Measurements from ENCODE around the gene CDS2. TPM values are rescaled to one million over a fixed set of nuclear protein-coding genes. Genes with fewer than 3 reads are reported as not detected.
A peak's percentile ranks its signal among the peaks of the same experiment; 100 is the strongest.

CDS2 gene
- total and polyA plus RNA-seq, 2 of the 13 experiments (the other 11 are each of a cell fraction or from before 2014, with no cell fraction given): 81.3 to 153 TPM

DNA sequence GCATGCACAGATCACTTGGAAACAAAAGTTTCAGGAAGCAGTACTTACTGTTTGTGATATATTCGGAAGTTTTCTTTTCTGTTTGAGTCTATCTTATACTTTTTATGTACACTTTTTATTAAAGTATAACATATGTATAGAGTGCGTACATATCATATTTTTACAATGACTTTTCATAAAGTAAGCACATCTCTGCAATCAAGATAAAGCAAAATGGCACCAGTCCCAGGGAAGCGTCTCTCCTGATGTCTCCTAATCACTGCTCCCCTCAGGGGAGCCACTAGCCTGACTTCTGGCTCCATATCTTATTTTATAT is 26.3 kb downstream of the CDS2 start (continued):
- TF ChIP-seq USF2 (IDR thresholded peaks at IDR 0.05; ENCODE audit: low read depth, low read length) (no peak), USF2 (CRISPR knock-in tag; IDR thresholded peaks at IDR 0.05; ENCODE audit: borderline replicate concordance) (no peak), NONO (IDR thresholded peaks at IDR 0.05) (no peak), NONO (CRISPR knock-in tag; conservative IDR thresholded peaks at IDR 0.05) (no peak), ZNF772 (CRISPR knock-in tag; IDR thresholded peaks at IDR 0.05) (no peak), EHMT2 (IDR thresholded peaks at IDR 0.05; ENCODE audit: borderline replicate concordance, low read depth, low read length) (peak; percentile 13; the same call in 1 of the 2 replicates), POLR2AphosphoS5 (IDR thresholded peaks at IDR 0.05; ENCODE audit: low read depth, low read length) (no peak), YY1 (IDR thresholded peaks at IDR 0.05; ENCODE audit: insufficient read depth, insufficient replicate concordance, low read depth, low read length) (no peak), ZNF549 (CRISPR knock-in tag; IDR thresholded peaks at IDR 0.05) (no peak), THAP7 (CRISPR knock-in tag; IDR thresholded peaks at IDR 0.05) (no peak), ARID2 (CRISPR knock-in tag; IDR thresholded peaks at IDR 0.05; ENCODE audit: borderline replicate concordance) (no peak), ZMYM2 (CRISPR knock-in tag; IDR thresholded peaks at IDR 0.05) (no peak), SP140L (CRISPR knock-in tag; IDR thresholded peaks at IDR 0.05; ENCODE audit: borderline replicate concordance) (no peak), ZNF878 (CRISPR knock-in tag; IDR thresholded peaks at IDR 0.05) (no peak), RBAK (CRISPR knock-in tag; IDR thresholded peaks at IDR 0.05) (0 out of 2 replicates have a peak, but pooled peaks have one; percentile 7)
- TF ChIP-seq, protein P1, sequence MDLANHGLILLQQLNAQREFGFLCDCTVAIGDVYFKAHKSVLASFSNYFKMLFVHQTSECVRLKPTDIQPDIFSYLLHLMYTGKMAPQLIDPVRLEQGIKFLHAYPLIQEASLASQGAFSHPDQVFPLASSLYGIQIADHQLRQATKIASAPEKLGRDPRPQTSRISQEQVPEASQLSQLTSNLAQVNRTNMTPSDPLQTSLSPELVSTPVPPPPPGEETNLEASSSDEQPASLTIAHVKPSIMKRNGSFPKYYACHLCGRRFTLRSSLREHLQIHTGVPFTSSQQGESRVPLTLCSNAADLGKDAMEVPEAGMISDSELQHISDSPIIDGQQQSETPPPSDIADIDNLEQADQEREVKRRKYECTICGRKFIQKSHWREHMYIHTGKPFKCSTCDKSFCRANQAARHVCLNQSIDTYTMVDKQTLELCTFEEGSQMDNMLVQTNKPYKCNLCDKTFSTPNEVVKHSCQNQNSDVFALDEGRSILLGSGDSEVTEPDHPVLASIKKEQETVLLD (CRISPR knock-in tag; IDR thresholded peaks at IDR 0.05; ENCODE audit: low read depth): no peak
- TF ChIP-seq, protein P2, sequence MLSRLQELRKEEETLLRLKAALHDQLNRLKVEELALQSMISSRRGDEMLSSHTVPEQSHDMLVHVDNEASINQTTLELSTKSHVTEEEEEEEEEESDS (CRISPR knock-in tag; IDR thresholded peaks at IDR 0.05; ENCODE audit: borderline replicate concordance): no peak
- TF ChIP-seq, protein P3, sequence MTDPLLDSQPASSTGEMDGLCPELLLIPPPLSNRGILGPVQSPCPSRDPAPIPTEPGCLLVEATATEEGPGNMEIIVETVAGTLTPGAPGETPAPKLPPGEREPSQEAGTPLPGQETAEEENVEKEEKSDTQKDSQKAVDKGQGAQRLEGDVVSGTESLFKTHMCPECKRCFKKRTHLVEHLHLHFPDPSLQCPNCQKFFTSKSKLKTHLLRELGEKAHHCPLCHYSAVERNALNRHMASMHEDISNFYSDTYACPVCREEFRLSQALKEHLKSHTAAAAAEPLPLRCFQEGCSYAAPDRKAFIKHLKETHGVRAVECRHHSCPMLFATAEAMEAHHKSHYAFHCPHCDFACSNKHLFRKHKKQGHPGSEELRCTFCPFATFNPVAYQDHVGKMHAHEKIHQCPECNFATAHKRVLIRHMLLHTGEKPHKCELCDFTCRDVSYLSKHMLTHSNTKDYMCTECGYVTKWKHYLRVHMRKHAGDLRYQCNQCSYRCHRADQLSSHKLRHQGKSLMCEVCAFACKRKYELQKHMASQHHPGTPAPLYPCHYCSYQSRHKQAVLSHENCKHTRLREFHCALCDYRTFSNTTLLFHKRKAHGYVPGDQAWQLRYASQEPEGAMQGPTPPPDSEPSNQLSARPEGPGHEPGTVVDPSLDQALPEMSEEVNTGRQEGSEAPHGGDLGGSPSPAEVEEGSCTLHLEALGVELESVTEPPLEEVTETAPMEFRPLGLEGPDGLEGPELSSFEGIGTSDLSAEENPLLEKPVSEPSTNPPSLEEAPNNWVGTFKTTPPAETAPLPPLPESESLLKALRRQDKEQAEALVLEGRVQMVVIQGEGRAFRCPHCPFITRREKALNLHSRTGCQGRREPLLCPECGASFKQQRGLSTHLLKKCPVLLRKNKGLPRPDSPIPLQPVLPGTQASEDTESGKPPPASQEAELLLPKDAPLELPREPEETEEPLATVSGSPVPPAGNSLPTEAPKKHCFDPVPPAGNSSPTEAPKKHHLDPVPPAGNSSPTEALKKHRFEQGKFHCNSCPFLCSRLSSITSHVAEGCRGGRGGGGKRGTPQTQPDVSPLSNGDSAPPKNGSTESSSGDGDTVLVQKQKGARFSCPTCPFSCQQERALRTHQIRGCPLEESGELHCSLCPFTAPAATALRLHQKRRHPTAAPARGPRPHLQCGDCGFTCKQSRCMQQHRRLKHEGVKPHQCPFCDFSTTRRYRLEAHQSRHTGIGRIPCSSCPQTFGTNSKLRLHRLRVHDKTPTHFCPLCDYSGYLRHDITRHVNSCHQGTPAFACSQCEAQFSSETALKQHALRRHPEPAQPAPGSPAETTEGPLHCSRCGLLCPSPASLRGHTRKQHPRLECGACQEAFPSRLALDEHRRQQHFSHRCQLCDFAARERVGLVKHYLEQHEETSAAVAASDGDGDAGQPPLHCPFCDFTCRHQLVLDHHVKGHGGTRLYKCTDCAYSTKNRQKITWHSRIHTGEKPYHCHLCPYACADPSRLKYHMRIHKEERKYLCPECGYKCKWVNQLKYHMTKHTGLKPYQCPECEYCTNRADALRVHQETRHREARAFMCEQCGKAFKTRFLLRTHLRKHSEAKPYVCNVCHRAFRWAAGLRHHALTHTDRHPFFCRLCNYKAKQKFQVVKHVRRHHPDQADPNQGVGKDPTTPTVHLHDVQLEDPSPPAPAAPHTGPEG (CRISPR knock-in tag; IDR thresholded peaks at IDR 0.05): no peak
- TF ChIP-seq, protein P4, sequence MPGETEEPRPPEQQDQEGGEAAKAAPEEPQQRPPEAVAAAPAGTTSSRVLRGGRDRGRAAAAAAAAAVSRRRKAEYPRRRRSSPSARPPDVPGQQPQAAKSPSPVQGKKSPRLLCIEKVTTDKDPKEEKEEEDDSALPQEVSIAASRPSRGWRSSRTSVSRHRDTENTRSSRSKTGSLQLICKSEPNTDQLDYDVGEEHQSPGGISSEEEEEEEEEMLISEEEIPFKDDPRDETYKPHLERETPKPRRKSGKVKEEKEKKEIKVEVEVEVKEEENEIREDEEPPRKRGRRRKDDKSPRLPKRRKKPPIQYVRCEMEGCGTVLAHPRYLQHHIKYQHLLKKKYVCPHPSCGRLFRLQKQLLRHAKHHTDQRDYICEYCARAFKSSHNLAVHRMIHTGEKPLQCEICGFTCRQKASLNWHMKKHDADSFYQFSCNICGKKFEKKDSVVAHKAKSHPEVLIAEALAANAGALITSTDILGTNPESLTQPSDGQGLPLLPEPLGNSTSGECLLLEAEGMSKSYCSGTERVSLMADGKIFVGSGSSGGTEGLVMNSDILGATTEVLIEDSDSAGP (CRISPR knock-in tag; IDR thresholded peaks at IDR 0.05; ENCODE audit: borderline replicate concordance): no peak

Data from HepG2 (cell line).